Measurements from ENCODE around the gene SAMD1.

Gene SAMD1

DNA sequence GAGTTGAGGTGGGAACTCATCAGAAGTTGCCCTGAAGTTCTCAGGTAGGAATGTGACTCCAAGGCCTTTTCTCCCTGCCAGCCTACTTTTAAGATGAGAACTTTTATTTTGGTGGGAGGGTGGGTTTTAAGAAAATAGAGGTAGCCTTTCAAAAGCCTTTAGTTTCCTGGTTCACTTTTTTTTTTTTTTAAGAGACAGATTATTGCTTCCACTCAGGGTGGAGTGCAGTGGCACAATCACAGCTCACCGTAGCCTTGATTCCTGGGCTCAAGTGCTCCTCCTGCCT lies 7.9 kb downstream of the SAMD1 start:
- TF ChIP-seq, protein P1, sequence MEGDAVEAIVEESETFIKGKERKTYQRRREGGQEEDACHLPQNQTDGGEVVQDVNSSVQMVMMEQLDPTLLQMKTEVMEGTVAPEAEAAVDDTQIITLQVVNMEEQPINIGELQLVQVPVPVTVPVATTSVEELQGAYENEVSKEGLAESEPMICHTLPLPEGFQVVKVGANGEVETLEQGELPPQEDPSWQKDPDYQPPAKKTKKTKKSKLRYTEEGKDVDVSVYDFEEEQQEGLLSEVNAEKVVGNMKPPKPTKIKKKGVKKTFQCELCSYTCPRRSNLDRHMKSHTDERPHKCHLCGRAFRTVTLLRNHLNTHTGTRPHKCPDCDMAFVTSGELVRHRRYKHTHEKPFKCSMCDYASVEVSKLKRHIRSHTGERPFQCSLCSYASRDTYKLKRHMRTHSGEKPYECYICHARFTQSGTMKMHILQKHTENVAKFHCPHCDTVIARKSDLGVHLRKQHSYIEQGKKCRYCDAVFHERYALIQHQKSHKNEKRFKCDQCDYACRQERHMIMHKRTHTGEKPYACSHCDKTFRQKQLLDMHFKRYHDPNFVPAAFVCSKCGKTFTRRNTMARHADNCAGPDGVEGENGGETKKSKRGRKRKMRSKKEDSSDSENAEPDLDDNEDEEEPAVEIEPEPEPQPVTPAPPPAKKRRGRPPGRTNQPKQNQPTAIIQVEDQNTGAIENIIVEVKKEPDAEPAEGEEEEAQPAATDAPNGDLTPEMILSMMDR (IDR thresholded peaks at IDR 0.05; ENCODE audit: unreplicated experiment in 3 of 3), result no peak
- H3K27me3 Mint-ChIP-seq (ENCODE audit: low read depth), result no peaks in the 10 kb centered on the region
- peaks cover 8% of the 10 kb centered on the region for H3K36me3 Mint-ChIP-seq (ENCODE audit: low read depth)
- peaks cover 25% of the 10 kb centered on the region for H3K4me1 Mint-ChIP-seq
- H3K4me3 Mint-ChIP-seq, result peak overlapping the region; percentile 94 to 97 (median 96)
- peak overlapping the region in 1 of 3 experiments; percentile 93 for H3K27ac Mint-ChIP-seq
- H3K9me3 Mint-ChIP-seq, result no peaks in the 10 kb centered on the region

DNA sequence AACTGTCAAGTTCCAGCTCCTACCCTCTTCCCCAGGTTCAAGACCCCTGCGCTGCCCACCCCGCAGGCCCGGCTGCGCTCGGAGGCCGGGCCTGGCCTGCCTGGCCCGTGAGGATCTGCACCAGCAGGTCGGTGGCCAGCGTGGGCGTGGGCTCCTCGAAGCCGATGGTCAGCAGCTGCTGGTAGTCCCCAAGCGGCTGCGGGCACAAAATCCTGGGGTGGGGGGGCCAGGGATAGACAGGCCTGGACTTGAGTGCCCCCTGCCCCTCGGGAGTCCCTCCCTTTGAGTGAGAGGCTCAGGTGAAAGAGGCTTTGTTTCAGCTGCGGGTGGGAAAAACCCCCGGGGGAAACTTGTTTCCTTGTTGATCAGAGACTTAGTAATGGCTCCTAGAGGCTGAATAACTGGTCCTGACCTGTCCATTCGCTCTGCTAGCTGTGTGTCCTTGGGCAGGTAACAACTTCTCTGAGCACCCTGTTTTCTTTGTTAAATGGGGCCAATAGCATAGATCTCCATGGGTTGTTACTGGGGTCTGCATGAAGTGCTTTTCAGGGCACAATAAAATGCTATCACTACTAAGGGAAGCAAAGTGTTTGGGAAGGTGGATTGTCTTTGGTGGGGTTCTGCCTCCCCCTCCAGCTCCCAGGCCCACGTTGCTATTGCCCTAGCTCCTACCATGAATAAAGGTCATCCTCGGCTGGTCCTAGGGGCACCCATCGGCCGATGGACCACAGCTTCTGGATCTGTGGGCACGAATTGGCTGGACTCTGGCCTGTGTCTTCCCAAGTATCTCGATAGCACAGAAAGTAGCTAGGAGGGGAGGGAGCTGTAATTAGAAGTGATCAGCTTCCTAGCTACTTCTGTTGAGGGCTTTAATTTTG lies 8.5 kb downstream of the SAMD1 start:
- Mint-ChIP-seq H3K9me3 (no peaks in the 10 kb centered on the region), H3K4me1 (peaks cover 29% of the 10 kb centered on the region), H3K27ac (peak overlapping the region; percentile 88 to 93 (median 89)), H3K36me3 (ENCODE audit: low read depth) (peaks cover 4% of the 10 kb centered on the region), H3K4me3 (peak overlapping the region; percentile 94 to 97 (median 96)), H3K27me3 (ENCODE audit: low read depth) (no peaks in the 10 kb centered on the region)
- TF ChIP-seq, protein P1 (IDR thresholded peaks at IDR 0.05; ENCODE audit: unreplicated experiment in 3 of 3), result no peak

GRCh38 chr19:14080887-14081796 lies 9.4 kb downstream of the SAMD1 start:
- peaks cover 4% of the 10 kb centered on the region for H3K36me3 Mint-ChIP-seq (ENCODE audit: low read depth)

DNA sequence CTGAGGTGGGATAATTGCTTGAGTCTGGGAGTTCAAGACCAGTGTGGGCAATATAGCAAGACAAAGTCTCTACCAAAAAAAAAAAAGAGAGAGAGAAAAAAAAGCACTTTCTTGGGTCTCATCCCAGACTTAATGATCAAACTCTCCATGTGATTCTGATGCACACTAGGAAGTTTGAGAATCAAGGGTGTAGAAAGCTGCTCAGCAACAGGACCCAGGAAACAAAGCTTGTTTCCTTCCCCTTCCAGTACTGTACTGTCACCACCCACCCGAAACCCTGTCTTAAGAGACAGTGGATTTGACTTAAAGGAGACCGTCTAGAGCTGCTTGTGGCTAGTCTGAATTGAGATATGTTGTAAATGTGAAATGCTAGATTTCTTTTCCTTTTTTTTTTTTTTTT lies 12.1 kb downstream of the SAMD1 start:
- H3K27ac Mint-ChIP-seq, result no peak overlapping the region
- no peaks in the 10 kb centered on the region for H3K9me3 Mint-ChIP-seq
- no peaks in the 10 kb centered on the region for H3K36me3 Mint-ChIP-seq (ENCODE audit: low read depth)
- peaks cover 8% of the 10 kb centered on the region for H3K27me3 Mint-ChIP-seq (ENCODE audit: low read depth)
- peaks cover 23% of the 10 kb centered on the region for H3K4me1 Mint-ChIP-seq
- H3K4me3 Mint-ChIP-seq, result peak overlapping the region; percentile 21 to 70 (median 55)
- TF ChIP-seq, protein P1 (IDR thresholded peaks at IDR 0.05; ENCODE audit: unreplicated experiment in 3 of 3), result no peak

More at GRCh38 chr19:14080887-14081796, 9.4 kb downstream of the SAMD1 start:
- Mint-ChIP-seq H3K27me3 (ENCODE audit: low read depth) (no peaks in the 10 kb centered on the region), H3K9me3 (no peaks in the 10 kb centered on the region), H3K27ac (peak overlapping the region; percentile 88 to 93 (median 89)), H3K4me1 (peaks cover 29% of the 10 kb centered on the region), H3K4me3 (peak overlapping the region; percentile 94 to 97 (median 96))
- TF ChIP-seq, protein P1 (IDR thresholded peaks at IDR 0.05; ENCODE audit: unreplicated experiment in 3 of 3), result no peak

DNA sequence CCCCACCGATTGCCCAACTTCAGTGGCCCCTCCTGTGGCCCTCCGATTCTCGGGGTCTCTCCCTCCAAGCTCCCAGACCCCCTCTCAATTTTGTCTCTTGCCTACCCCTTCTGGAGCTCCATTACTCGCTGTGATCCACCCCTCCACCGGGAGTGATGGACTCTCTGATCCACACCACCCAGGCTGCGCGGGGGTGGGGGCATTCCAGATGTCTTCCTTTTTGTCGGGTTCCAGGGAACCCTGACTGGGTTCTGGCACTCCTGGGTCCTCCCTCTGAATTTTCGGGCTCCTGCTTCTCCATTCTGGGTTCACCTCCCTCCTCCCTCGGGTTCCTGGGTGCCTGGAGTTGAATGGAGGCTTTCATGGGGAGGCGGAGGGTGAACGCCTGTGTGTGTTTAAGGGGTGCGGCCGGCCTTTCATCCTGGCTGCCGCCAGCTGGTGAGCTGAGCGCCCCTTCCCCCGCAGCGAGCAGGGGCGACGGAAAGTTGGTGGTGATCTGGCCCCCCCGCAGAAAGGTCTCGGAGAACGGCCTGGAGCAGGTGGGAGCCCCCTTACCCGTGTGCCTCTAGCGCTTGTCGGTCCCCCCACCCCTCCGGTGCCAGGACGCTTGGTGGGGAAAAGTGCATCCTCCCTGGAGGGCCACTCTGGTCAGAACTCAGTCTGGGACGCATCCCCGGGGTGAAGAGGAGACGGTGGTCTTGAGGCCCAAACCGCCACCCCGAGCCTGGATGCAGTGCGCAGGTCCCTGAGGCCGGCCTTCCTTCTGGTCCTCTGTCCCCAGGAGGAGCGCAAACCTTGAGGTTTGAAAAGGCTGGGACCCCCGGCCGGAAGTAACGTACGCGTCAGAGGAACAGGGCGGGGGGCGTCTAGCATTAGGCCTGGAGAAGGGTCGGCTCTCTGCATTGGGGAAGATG lies 16.4 kb downstream of the SAMD1 start:
- TF ChIP-seq, protein P1 (IDR thresholded peaks at IDR 0.05; ENCODE audit: unreplicated experiment in 3 of 3), result no peak
- H3K27ac Mint-ChIP-seq, result peak overlapping the region; percentile 67 to 90 (median 83)

More for the DNA sequence above, 16.4 kb downstream of the SAMD1 start:
- H3K4me3 Mint-ChIP-seq, result peak overlapping the region; percentile 96 to 97 (median 96)
- no peaks in the 10 kb centered on the region for H3K9me3 Mint-ChIP-seq
- peaks cover 4% of the 10 kb centered on the region for H3K4me1 Mint-ChIP-seq
- H3K36me3 Mint-ChIP-seq (ENCODE audit: low read depth), result no peaks in the 10 kb centered on the region
- peaks cover 8% of the 10 kb centered on the region for H3K27me3 Mint-ChIP-seq (ENCODE audit: low read depth)
